ENCODE measurements around the gene KCNN1.

GRCh38 chr19:17936379-17936778 is 30.5 kb upstream of the KCNN1 start:
- TF ChIP-seq CTCF (IDR thresholded peaks at IDR 0.05; ENCODE audit: low read depth, low read length) (no peak), EZH2phosphoT487 (IDR thresholded peaks at IDR 0.05; ENCODE audit: low read depth) (no peak)

All from OCI-LY3 (cell line).